T47D (cell line): ENCODE results near the gene ERP27.
A peak's percentile ranks its signal among the peaks of the same experiment; 100 is the strongest.

Source experiments
- DNase-seq, 2 experiments: peaks; one replicate each; pipeline versions ENCODE4 v3.0.0 to v3.0.0-alpha.2; 2011 to 2012; ENCODE audit warnings: low read depth in 1 of 2, low spot score in 1 of 2
- JUND ChIP-seq: IDR thresholded peaks from 2 replicates; pipeline ENCODE4 v1.6.1; 2012; ENCODE audit warnings: low read depth
- in situ Hi-C: cut with HindIII; loops from 2 replicates; pipeline ENCODE4 v1.10.0; 2016; ENCODE audit warnings: low sequenced_read_pairs, low pct_unique_long_range_greater_than_20kb

ERP27 gene

GRCh38 chr12:14878488-14878887 lies 59.8 kb downstream of the ERP27 start:
- DNase-seq = no peak
- in situ Hi-C loops = no loop called here
- TF ChIP-seq JUND = no peak

DNA sequence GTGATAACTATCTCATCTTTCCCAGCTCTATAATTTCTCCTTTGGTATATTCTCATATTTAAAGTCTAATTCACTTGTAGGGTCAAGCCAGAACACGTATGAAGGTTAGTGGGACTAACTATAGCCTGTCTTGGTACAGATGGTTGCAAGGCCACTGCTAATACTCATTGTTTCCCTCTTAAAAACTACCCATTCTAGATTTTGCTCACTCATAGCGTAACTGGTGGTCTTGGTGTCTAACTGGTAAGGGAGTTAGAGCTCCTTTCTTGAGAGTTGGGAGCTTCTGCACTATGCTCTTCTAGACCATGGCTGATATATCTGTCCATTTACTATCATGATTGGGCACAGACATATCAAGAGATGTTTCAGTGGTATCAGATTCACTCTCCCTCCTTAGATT lies 61.5 kb downstream of the ERP27 start:
- no peak for DNase-seq
- in situ Hi-C loops = no loop called here
- no peak for TF ChIP-seq JUND

DNA sequence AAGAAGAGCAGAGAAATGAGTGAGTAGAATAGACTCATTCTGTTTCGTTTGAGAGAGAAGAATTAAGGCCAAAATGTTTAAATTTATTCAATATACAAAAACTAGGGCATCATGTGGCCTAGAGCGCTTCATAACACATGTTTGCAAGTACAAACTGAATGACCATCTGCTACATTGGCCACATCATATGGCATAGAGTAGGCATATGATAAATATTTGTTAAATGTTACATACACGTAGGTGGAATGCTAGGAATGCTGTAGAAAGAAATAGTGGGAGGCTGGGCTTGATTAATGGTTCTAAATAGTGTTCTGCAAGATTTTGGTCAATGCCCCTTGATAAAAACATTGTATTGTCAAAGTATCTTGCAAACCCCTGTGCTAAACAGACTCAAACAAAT lies 63.5 kb downstream of the ERP27 start:
- no peak for TF ChIP-seq JUND
- in situ Hi-C loops = no loop called here
- DNase-seq = no peak

DNA sequence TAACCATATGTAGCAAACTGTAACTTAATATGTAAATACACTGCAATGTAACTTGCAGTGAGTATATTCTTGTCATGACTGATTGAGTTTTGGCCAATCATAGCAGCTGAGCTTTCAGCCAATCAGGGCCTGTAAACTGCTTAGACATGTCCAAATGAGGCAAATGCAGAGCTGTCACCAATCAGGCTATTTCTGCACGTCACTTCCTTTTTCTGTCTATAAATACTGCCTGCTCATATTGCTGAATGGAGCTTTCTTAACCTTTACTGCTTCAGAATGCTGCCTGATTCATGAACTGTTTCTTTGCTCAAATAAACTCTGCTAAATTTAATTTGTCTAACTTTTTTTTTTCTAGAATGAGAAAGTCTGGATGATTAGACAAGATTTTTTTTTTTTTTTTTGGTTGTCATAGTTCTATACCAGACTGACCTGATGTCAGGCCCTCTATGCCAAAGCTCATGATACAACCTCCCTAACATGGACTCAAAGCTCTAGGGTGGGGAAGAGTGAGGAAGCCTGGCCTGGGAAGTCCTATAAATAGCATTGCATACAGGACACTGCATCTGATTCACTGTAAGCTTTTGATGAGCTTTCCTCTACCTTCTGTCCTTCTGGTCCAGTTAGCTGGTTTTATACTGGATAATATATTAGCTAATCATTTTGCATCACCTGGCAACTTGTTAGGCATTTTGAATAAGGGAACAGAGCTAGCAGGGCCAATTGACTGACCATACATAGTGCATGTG lies 64.7 kb downstream of the ERP27 start:
- in situ Hi-C loops = no loop called here
- DNase-seq = no peak
- no peak for TF ChIP-seq JUND

DNA sequence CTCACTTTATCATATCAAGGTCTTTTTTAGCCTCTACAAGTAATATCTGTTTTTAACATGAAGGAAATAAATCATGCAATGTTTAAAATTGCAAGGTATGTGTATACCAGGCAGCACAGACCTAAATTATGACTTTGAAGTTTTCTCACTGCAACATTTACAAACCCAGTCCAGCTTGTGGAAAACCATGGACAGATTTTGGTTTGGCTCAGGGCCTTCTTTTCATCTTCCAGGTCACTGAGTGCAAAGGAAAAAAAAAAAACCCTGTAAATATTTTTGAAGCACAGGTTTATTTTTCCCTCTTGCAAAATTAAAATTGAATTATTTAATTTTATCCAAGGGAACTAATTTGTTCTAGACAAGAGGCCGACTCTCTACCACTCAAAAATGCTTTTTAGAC lies 66.5 kb downstream of the ERP27 start:
- in situ Hi-C loops = no loop called here
- DNase-seq = no peak
- TF ChIP-seq JUND = no peak

DNA sequence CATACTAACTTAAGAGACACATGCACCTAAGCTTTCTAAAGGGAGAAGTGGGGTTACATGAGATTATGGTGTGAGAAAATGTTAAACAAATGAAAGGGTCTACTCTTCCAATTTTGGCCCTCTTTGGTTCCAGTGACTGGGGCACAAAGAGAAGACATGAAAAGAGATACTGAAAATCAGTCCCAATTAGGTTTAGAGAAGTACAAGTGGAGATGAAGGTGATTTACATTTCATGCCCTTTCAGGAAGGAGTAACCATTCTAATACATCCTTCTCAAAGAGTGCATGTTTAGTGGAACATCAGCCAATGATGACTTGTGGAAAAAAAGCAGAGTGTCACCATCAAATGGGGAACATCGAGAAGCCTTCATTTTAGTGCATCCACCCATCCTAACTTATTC lies 67.1 kb downstream of the ERP27 start:
- no peak for DNase-seq
- in situ Hi-C loops = no loop called here
- TF ChIP-seq JUND = no peak

GRCh38 chr12:14868916-14869506 lies 69.3 kb downstream of the ERP27 start:
- no peak for TF ChIP-seq JUND
- in situ Hi-C loops = no loop called here
- DNase-seq = peak in 1 of 2 experiments; percentile 86
